Measurements from ENCODE around the gene MYO18B.

Gene MYO18B

DNA sequence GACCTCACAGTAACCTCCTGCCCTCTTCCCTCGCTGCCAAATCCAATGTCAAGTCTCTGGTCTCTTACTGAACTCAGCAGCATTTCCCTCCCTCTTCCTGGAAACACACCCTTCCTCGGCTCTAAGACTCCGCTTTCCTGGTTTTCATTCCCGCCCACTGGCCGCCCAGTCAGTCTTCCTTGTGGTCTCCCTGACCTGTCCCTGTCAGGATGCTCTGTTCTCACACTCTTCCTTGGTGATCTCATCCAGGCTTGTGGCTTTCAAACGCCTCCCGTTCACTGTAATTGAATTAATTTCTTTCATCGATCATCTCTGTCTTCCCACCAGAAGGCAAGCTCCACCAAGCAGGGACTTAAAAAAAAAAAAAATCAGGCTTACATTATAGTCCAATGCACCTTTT lies 33.5 kb downstream of the MYO18B start:
- no peak for DNase-seq (ENCODE audit: low spot score)

DNA sequence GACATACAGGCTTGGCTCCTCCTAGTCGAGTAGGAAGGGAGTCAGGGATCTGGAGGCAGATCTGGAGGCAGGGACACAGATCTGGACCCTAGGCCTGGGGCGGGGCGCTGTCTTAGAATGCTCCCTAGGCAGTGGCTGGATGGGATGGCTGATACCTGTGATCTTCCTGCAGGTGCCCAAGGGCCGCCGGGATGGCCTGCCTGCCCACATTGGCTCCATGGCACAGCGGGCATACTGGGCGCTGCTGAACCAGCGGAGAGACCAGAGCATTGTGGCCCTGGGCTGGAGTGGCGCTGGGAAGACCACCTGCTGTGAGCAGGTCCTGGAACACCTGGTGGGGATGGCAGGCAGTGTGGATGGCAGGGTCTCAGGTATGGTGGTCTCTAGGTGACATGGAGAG lies 35.4 kb downstream of the MYO18B start:
- DNase-seq (ENCODE audit: low spot score), result no peak

DNA sequence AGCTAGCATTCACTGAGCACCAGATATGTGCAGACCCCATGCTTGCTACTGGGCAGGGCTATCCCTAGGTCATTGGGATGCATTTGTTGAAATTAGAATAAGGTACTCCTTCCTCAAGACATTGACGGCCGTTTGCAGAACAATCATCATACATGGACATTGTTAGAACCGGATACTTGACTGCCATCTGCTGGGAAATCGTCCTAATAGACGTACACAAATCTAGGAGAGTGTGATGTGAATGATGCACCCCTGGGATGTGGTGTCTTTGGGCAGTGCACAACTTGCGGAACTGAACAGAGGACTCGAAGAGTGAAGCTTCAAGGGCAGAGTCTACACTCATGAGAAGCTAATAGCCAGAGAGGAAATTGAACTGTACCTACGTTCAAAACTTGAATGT lies 35.9 kb downstream of the MYO18B start:
- DNase-seq (ENCODE audit: low spot score), result peak; percentile 29

DNA sequence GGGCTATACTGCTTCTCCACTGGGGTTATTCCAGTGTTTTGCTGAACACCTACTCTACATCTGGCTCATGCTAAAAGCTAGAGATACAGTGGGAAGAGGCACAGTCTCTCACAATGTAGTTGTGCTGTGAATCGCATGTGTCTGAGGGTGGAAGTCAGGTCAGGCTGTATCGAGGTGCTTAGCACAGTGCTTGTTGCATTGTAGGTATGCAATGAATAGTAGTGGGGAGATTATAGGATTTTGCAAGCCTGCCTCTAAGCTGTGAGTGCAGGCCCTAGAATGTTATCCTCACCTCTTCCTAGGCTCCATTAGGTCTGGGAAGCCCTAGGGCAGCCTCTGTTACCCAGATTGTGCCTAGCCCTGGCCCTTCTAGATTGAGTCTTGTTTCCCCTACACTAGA lies 37.4 kb downstream of the MYO18B start:
- no peak for DNase-seq (ENCODE audit: low spot score)

DNA sequence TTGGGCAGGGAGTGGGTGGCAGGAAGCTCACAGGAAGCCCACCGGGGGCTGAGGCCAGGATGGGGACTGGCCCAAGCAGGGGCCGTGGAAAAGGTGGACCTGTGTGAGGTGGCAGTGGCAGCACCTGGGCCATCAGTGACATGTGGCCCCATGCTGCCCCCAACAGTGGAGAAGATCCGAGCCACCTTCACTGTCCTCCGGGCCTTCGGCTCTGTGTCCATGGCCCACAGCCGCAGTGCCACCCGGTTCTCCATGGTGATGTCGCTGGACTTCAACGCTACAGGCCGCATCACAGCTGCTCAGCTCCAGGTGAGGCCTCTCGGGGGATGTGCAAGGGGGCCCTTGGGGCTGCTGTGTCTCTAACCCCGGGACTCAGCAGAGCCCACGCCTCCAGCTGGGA lies 37.9 kb downstream of the MYO18B start:
- no peak for DNase-seq (ENCODE audit: low spot score)

DNA sequence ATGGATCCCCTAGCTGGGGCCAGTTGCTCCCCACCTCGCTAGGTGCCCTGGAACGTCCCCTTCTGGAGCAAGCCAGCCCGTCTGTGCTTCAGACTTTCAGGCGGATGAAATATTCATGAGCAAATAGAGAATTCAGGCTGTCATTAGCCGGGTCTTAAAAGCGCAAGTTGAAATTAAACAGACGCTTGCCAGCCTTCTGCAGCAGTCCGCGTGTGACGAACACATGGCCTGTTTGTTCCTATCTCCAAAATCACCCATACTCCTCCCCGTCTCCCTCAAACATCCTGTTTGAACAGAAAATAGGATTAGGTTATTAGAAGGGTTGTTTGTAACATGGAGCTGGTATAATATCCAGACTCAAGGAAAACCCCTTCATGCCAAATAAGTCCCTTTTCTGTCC lies 38.7 kb downstream of the MYO18B start:
- DNase-seq (ENCODE audit: low spot score), result no peak

DNA sequence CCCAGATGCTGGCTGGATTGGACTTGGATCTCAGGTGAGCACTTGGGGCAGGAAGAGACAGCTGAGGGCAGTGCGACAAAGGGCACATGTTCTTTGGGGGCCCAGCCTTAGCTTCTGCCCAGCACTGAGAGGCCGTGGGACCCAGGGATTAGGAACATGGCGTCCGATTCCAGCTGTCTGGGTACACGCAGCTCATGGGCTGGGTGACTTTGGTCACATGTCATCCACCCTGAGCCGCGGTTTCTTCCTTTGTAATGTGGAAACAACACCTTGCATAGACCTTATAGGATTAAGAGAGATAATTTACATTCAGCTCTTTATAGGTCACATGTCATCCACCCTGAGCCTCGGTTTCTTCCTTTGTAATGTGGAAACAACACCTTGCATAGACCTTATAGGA lies 39.8 kb downstream of the MYO18B start:
- DNase-seq (ENCODE audit: low spot score), result no peak

DNA sequence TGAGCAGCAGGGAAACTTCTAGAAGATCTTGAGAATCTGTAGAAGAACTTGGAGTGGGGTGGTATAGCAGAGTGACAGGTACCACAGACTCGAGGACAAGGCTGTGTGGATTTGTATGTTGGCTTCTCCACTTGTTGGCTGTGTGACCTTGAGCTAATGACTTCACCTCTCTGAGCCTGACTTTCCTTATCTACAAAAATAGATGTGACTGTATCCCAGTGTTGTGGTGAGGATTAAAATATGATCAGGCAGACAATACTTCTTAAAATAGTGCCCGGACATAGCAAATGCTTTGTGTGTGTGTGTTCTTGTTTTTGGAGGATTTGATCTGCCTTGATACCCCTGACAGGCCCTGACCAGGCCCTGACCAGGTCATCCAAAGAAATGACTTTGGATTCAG lies 40.8 kb downstream of the MYO18B start:
- DNase-seq (ENCODE audit: low spot score), result no peak

DNA sequence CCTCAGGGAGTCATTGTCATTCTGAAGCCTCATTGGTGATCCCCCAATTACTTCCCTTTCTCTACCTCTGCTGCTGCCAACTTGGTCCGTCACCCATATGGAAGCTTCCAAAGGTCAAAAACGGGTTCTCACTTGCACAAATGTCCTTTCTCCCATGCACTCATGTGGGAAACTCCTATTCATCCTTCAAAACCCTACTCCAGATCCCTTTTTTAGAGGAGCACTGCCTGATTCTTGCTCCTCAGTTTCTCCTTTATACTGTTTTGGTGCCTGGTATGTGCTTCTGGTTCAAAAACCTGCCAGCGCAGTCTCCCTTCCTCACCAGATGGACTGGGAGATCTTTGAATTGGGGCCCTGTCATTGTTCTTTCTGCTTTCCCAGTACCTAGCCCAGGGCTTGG lies 41.9 kb downstream of the MYO18B start:
- DNase-seq (ENCODE audit: low spot score), result no peak

DNA sequence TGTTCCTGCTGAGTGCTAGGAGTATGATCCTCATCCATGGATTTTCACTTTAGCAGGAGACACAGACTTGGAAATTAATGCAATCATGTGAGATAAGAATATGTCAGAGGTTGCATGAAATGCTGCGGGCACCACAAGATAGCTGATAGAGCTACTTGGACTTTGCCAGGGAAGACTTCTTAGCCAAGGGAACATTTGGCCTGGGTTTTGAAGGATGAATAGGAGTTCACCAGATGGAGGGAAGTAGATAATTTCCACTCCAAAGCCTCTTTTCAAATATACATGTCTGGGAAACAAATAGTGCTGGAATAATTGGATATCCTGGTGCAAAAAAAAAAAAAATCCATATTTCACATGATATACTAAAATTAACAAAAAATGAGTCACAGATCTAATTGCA lies 44.2 kb downstream of the MYO18B start:
- no peak for DNase-seq (ENCODE audit: low spot score)

DNA sequence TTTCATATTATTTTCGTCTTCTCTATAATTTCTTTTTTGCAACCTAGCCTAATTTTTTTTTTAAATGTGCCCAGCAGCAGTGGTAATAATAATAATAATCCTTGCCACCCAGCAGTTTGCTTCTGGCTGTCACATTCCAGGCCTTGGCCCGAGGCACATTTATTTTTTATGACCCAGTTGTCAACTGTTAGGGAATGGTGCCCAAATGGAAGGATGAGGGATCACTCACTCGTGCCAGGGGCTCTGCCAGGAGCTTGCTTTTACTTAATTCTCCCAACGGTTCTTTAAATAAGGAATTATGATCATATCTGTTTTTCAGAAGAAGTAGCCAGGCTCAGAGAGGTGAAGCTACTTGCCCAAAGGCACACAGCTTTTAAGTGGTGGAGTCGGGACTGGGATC lies 49.6 kb downstream of the MYO18B start:
- no peak for DNase-seq (ENCODE audit: low spot score)

DNA sequence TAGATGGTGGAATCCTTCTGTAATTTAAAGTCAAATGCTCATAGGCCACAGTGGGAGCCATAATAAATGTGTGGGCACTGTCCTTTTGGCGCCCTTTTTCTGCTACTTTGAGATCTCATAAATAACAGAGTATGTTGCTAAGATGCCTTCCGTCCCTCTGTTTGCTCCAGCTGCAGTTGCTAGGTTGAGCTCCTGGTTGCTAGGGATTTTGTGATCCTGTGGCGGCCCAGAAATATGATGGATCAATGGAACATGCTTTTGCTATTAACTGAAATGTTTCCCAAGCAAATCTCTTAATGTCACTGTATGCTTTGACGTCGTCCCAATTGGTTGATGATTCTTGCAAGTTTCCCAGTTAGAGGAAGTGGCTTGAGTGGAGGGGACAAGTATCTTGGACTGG lies 53.5 kb downstream of the MYO18B start:
- no peak for DNase-seq (ENCODE audit: low spot score)

DNA sequence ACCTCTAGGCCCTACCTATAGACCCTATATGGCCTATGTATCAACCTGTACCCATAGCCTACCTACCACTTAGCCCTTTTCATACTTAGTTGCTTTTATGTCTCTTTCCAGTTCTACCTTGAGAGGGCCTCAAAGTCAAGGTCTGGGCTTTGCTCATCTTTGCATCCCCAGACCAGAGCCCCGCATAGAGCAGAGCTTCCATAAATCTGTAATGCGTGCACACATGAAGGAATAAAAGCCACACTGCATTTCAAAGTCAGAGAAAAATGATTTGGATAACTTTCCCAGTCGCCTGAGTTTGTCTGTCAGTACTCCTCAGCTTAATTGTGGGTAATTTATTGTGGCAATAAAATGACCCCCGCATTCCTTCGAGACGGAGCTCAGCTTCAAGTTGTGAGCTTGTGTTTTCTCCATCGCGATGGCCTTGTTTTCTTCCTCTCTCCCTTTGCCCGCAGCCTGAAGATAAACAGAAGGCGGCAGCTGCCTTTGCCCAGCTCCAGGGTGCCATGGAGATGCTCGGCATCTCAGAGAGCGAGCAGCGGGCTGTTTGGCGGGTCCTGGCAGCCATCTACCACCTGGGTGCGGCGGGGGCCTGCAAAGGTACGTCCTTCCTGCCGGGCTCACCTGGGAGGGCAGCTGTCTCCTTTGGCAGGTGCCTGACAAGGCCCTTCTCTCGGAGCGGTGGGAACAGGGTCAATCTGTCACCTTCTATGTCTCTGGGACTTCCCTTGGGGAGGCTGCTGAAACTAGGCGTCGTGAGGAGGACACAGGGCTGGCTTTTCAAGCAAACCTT lies 55.7 kb downstream of the MYO18B start:
- no peak for DNase-seq (ENCODE audit: low spot score)

DNA sequence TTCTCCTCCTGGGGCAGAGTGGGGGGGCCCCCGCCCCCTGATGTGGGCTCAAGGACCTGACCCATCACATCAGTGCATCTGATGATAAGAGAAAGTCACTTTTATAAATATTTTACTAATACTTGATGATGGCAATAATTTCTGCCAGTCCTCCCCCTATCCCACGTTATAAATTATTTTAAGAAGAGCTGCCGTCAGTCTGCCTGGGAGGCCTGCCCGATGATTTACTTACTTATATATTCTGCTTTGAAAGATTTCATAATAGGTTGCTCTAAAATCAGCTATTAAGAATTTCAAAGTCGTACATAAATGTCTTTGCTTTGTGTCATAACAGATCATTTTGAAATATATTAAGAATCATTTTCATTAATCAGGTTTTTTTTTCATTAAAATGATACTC lies 58.8 kb downstream of the MYO18B start:
- DNase-seq (ENCODE audit: low spot score), result no peak

DNA sequence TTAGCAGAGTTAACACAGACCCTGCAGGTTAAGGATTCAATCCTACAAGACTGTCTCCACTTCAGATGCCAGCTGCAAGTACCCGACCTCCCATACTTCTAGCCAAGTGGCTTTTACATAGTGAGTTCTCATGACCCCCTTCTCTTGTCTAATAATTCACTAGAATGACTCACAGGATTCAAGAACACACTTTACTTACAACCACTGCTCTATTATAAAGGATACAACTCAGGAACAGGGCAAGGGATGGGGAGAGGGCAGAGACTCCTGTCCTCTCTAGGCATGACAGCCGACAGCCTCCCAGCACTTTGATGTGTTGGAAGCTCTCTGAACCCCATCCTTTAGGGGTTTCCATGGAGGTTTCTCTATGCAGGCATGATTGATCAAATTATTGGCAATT lies 60.0 kb downstream of the MYO18B start:
- DNase-seq (ENCODE audit: low spot score), result no peak

DNA sequence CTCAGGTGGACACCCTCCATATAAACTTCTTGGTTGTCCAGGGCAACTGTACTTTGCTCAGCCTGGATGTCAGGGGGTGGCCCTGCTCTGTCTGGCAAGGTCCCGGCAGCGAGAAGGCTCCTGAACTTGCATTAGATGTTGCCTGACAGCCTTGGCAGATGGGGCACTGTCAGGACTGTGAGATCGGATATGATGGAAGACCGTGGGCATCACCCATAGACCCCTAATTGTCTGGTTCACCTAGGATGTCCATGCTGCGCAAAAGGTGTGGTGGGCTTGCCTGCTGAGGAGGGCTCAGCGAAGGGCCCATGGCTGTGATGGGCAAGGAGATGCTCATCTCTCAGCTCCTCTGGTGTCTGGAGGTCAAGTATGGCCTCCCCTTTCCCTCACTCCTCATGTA lies 62.7 kb downstream of the MYO18B start:
- DNase-seq (ENCODE audit: low spot score), result no peak

DNA sequence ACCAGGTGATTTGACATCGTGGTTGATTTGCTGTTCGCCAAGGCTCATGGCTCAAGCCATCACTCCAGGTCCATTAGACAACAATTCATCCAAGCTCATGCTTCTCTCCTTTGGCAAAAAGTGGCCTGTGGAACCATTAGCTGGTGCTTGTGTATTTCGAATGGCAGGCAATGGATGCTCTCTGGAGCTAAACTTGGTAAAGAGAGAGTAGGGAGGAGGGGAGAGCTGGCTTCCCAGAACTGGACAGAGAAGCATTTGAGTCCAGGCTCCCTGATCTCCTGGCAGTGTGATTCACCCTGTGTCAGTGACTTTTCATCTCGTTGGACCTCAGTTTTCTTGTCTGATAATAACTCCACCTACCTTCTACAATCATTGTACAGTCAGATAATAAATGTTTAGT lies 64.6 kb downstream of the MYO18B start:
- DNase-seq (ENCODE audit: low spot score), result no peak

DNA sequence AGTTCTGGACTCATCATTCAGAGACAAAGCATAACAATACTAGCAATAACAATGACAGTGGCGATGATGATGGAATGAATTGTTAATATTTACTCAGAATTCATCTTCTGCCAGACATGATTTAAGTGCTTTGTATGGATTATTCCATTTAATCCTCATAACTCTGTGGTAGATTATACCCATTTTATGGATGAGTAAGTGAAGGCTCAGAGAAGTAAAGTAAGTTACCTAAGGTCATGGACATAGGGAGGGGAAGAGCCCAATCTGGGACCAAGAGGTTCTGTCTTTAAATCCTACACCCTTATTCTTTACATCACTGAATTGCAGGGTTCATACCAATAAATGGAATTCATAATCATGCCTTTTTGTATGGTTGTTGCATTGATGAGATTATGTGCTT lies 72.7 kb downstream of the MYO18B start:
- no peak for DNase-seq (ENCODE audit: low spot score)

DNA sequence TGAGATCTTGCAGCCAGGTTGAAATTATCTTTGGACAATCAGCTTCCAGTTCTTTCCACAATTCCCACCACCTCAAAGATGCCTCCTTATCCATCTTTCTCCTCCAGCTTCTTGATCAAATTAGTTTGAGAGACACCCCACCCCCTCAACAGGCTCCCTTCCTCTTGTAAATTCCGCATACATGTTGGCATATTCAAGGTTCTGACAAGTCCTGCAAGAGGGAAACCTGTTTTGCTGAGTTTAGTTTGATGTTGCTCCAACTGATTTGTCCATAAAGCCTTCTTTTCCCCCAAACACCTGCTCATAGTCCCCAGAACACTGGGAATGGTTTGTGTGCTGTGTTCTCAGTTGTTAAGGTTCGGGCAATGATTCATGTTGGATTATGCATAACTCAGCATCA lies 73.6 kb downstream of the MYO18B start:
- DNase-seq (ENCODE audit: low spot score), result no peak

DNA sequence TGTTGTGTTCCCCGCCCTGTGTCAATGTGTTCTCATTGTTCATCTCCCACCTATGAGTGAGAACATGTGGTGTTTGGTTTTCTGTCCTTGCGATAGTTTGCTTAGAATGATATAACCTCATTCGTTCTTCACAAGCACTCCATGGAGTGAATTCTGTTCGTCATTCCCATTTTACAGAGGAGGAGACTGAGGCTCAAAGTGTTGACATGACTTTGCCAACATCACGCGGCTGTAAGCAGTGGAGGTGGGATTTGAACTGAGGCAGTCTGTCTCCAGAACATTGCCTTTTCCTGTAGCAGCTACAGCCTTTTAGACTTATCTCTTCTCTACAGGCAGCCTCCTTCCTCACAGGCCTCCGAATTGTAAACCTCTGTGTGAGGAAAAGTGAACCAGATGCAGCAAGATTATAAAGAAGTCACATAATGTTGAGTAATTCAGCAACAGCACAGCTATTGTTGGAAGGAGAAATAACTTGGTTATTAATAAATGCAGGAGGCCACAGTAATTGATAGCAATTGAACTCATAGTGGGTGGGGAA lies 74.6 kb downstream of the MYO18B start:
- no peak for DNase-seq (ENCODE audit: low spot score)

DNA sequence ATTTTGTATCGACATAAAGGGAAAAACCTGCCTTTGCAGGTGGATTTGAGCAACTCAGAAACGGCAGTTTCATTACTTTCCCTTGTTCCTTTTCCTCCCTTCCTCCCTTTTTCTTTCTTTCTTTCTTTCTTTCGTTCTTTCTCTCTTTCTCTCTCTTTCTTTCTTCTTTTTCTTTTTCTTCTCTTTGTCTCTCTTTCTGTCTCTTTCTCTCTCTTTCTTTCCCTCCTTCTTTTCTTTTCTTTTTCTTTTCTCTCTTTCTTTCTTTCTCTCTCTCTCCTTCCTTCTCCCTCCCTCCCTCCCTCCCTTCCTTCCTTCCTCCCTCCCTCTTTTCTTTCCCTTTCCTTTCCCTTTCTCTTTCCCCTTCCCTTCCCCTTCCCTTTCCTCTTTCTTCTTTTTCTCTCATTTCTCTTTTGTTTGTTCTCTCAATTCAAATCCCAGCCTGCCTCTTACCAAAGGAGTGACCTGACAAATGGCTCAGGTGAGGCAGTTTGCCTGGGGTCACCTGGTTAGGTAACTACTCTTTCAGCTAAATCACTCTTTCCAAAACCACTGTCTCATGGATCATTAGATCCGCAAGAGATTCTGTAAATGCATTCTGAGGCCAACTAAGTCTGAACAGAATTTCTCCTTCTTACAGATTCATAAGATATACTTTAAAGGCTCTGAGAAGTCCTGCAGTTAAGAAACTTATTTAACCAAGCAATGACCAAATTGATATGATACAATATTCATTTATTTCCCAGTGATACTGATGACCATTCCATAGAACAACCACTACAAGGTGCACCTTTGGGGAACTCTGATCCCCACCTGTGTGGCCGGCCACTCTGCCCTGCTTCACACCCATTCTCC lies 75.3 kb downstream of the MYO18B start:
- DNase-seq (ENCODE audit: low spot score), result no peak

DNA sequence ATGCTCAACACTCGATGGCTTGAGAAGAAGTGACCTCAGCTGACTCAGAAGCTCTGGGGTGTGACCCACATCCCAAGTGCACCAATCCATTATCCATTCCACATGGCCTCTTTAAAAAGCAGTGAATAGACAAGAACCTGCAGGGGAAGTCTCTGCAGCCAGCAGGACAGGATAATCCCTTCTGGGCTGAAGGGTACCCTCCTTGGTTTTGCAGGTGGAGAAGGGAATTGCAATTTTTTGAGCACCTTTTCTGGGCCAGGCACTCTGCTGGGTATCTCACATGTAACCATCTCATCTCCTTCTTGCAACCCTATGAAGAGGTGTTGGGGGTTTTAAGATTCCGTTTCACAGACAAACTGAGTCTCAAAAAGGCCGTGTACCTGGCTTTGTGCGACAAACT lies 76.6 kb downstream of the MYO18B start:
- DNase-seq (ENCODE audit: low spot score), result no peak

DNA sequence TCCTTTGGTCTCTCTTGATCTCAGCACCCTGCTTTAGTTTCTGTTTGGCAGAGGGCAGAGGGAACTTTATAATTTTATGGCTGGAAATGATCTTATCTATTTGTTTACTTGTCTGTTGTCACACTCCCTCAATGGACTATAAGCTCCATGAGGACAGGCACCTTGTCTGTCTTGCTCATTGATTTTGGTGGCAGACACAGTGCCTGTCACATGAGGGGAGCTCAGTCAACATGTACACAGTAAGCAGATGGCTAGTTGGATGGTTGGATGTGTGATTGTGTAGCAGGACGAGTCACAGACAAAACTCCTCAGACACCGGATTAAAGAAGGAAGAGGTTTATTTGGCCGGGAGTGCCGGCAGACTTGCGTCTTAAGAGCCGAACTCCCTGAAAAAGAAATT lies 80.4 kb downstream of the MYO18B start:
- DNase-seq (ENCODE audit: low spot score), result no peak

All from LoVo (cell line).